A549 (cell line): ENCODE data around the gene PARP11.

Experiments
- EHF ChIP-seq: fragments of 250-450 bp; sonication (Bioruptor Pico); IDR thresholded peaks from 2 replicates; pipeline ENCODE4 v1.5.0; 2020; ENCODE audit warnings: mild to moderate bottlenecking
- RAD21 ChIP-seq, 2 experiments: fragments of >200 bp in 1 of 2; sonication (Bioruptor Twin) in 1 of 2; formaldehyde crosslinking in 1 of 2; IDR thresholded peaks in 1 of 2; conservative IDR thresholded peaks in 1 of 2; 2 replicates in 1 of 2; 3 replicates in 1 of 2; pipeline ENCODE4 v1.6.1; 2012 to 2018; ENCODE audit warnings: inconsistent platforms in 1 of 2
- SMC3 ChIP-seq: fragments of >200 bp; sonication (Bioruptor Twin); formaldehyde crosslinking; IDR thresholded peaks from 3 replicates; pipeline ENCODE4 v1.6.1; 2018; ENCODE audit warnings: inconsistent platforms
- SREBF2 ChIP-seq: fragments of 450-650 bp; IDR thresholded peaks from 2 replicates; pipeline ENCODE4 v1.6.1; 2014; ENCODE audit warnings: mild to moderate bottlenecking, moderate library complexity
- TP53 ChIP-seq: fragments of 250-450 bp; sonication (Bioruptor Pico); IDR thresholded peaks from 2 replicates; pipeline ENCODE4 v1.5.0; 2021; ENCODE audit warnings: mild to moderate bottlenecking, moderate library complexity
- TF ChIP-seq, protein P1 (sequence below): IDR thresholded peaks from 2 replicates; pipeline ENCODE4 v1.6.1; 2012

DNA sequence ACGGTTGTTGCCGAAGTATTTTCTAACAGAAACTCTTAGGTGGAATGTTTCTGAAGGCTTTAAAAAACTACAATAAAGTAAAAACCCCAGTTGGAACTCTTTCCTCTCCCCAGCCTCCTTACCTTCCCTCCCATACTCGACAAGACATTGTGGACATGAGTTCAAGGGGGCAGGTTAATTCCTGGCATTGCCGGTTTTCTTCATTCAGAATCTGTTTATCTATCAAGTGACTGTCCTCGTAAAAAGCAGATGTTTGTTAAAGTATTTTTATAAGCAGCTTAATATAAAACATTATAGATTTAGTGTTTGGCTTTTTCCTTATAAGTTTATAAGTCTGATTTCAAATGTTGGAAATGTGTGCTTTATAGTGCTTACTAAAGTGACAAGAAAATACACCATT lies 30.7 kb downstream of the PARP11 start:
- TF ChIP-seq RAD21 (conservative IDR thresholded peaks at IDR 0.05 in 1 of 2, IDR thresholded peaks at IDR 0.05 in 1 of 2), result no peak
- TF ChIP-seq TP53 (CRISPR knock-in tag), result no peak
- TF ChIP-seq SMC3, result no peak
- TF ChIP-seq, protein P1, sequence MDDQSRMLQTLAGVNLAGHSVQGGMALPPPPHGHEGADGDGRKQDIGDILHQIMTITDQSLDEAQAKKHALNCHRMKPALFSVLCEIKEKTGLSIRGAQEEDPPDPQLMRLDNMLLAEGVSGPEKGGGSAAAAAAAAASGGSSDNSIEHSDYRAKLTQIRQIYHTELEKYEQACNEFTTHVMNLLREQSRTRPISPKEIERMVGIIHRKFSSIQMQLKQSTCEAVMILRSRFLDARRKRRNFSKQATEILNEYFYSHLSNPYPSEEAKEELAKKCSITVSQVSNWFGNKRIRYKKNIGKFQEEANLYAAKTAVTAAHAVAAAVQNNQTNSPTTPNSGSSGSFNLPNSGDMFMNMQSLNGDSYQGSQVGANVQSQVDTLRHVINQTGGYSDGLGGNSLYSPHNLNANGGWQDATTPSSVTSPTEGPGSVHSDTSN, result no peak
- TF ChIP-seq EHF (CRISPR knock-in tag), result no peak
- no peak for TF ChIP-seq SREBF2
